ENCODE results near the gene DPYSL3.

DPYSL3 gene

DNA sequence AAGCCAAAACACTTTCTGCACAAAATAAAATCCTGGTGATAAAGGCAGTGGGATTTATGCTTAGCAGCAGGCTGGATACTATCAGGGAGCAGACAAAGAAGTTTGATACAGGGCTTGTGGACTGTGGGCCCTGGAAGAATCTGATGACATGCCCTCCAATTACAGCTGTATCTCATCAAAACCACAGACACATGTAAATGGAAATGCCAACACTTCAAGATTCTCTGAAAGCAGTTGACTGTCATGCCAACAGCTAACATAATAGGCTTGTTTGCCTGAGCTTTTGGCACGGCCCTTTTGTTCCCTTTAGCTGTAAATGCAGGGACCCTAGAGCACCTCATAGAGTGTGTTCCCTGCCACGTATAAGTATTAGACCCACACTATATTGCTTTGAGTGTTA is 160.6 kb downstream of the DPYSL3 start:
- DNase-seq (ENCODE audit: insufficient read length, low spot score), result no peak
- no peak for FAIRE-seq
- no peak for TF ChIP-seq CTCF (IDR thresholded peaks at IDR 0.05; ENCODE audit: insufficient read depth, missing control alignments)

- DNase-seq (ENCODE audit: insufficient read length, low spot score) (no peak), FAIRE-seq (no peak)
- no peak for TF ChIP-seq CTCF (IDR thresholded peaks at IDR 0.05; ENCODE audit: insufficient read depth, missing control alignments)
Observed at GRCh38 chr5:147348451-147348850, 161.4 kb downstream of the DPYSL3 start.

- no peak for TF ChIP-seq CTCF (IDR thresholded peaks at IDR 0.05; ENCODE audit: insufficient read depth, missing control alignments)
Observed at GRCh38 chr5:147348046-147348445, 161.8 kb downstream of the DPYSL3 start.

GRCh38 chr5:147346006-147346561 is 163.8 kb downstream of the DPYSL3 start:
- FAIRE-seq, result no peak
- peak; percentile 28 for TF ChIP-seq CTCF (IDR thresholded peaks at IDR 0.05; ENCODE audit: insufficient read depth, missing control alignments)
- DNase-seq (ENCODE audit: insufficient read length, low spot score), result no peak

More at GRCh38 chr5:147348046-147348445, 161.8 kb downstream of the DPYSL3 start:
- no peak for DNase-seq (ENCODE audit: insufficient read length, low spot score)
- no peak for FAIRE-seq

- TF ChIP-seq CTCF (IDR thresholded peaks at IDR 0.05; ENCODE audit: insufficient read depth, missing control alignments), result no peak
- DNase-seq (ENCODE audit: insufficient read length, low spot score) (no peak), FAIRE-seq (no peak)
Observed at GRCh38 chr5:147344861-147345260, 165.0 kb downstream of the DPYSL3 start.

GRCh38 chr5:147341345-147341744 is 168.5 kb downstream of the DPYSL3 start:
- no peak for DNase-seq (ENCODE audit: insufficient read length, low spot score)
- no peak for TF ChIP-seq CTCF (IDR thresholded peaks at IDR 0.05; ENCODE audit: insufficient read depth, missing control alignments)
- FAIRE-seq, result no peak

DNA sequence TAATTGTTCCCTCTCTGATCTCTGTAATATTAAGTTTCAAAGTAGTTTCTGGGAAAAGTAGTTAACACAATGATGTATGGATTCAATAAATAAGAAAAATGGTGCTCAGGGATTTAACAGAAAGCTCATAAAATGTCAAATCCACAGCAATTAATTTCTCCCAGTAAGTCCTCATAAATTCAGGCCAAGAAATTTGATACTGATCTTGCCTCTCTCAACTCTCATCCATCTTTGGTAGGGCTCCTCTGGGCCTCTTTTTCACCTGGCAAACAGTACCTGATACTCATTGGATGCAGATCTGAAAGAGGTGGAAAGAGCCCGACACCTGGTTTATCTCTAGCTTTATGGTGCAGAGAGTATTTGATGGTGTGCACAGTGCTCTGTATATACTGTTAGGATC is 168.9 kb downstream of the DPYSL3 start:
- DNase-seq (ENCODE audit: insufficient read length, low spot score) (no peak), FAIRE-seq (no peak)
- TF ChIP-seq CTCF (IDR thresholded peaks at IDR 0.05; ENCODE audit: insufficient read depth, missing control alignments), result no peak
